Measurements from ENCODE around the gene PIMREG.

DNA sequence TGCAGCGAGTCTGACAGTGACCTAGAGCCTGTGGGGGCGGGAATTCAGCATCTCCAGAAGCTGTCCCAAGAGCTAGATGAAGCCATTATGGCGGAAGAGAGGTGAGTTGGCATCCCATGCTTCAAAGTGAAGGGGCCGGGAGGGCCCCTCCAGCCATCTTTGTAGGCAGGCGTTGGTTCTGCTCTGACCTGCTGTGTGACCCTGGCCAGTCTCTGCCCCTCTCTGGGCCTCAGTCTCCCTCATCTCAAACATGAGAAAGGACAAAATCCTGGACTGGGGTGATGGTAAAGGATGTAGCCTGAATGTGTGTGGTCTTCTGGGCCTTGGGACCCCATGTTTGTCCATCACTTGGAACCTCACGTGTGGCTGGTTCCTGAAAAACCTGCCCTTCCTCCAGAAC is 5.1 kb downstream of the PIMREG start:
- TF ChIP-seq CTCF (IDR thresholded peaks at IDR 0.05) (no peak), POLR2A (IDR thresholded peaks at IDR 0.05) (no peak)
